Activated CD4-positive, alpha-beta T cell treated with anti-CD3 and anti-CD28 coated beads, Interleukin-2, Interleukin-6, amounts not matched to agents 100 ng/mL and 50 ng/mL, durations not matched to agents 16 hours and 8 hours (primary cell): ENCODE data around the gene SDF2L1.

Experiments
- DNase-seq: peaks from one replicate; pipeline ENCODE4 v3.0.0-alpha.2; 2020

Gene SDF2L1

GRCh38 chr22:21622011-21622918 lies 19.8 kb upstream of the SDF2L1 start:
- DNase-seq, result no peak

- DNase-seq, result no peak
Measured at GRCh38 chr22:21622919-21623647, 19.0 kb upstream of the SDF2L1 start.

- no peak for DNase-seq
Measured at GRCh38 chr22:21623648-21623970, 18.5 kb upstream of the SDF2L1 start.

GRCh38 chr22:21624120-21624879 lies 17.8 kb upstream of the SDF2L1 start:
- peak; percentile 51 for DNase-seq

- no peak for DNase-seq
Measured at GRCh38 chr22:21624880-21625791, 17.0 kb upstream of the SDF2L1 start.

- no peak for DNase-seq
Measured at GRCh38 chr22:21626073-21626734, 15.9 kb upstream of the SDF2L1 start.

GRCh38 chr22:21626735-21627469 lies 15.2 kb upstream of the SDF2L1 start:
- no peak for DNase-seq

GRCh38 chr22:21628386-21629254 lies 13.5 kb upstream of the SDF2L1 start:
- DNase-seq, result no peak

GRCh38 chr22:21629255-21630149 lies 12.6 kb upstream of the SDF2L1 start, which contains the start of gene YDJC:
Gene YDJC (minus strand): TSS chr22:21630022. CDS start chr22:21630014, 8 bp downstream.
- DNase-seq, result peak; percentile 98

- no peak for DNase-seq
Measured at GRCh38 chr22:21631025-21631424, 11.1 kb upstream of the SDF2L1 start.

GRCh38 chr22:21632237-21632895 lies 9.7 kb upstream of the SDF2L1 start, which contains the start of gene CCDC116:
Gene CCDC116 (plus strand): TSS chr22:21632760. CDS start chr22:21633182, 422 bp downstream.
- DNase-seq, result peak; percentile 80

- DNase-seq, result no peak
Measured at GRCh38 chr22:21632931-21633330, 9.2 kb upstream of the SDF2L1 start.

- no peak for DNase-seq
Measured at GRCh38 chr22:21633481-21633880, 8.6 kb upstream of the SDF2L1 start.

GRCh38 chr22:21634081-21634480 lies 8.0 kb upstream of the SDF2L1 start:
- DNase-seq, result no peak

GRCh38 chr22:21634844-21635243 lies 7.3 kb upstream of the SDF2L1 start:
- DNase-seq, result no peak

- no peak for DNase-seq
Measured at GRCh38 chr22:21635771-21636510, 6.2 kb upstream of the SDF2L1 start.

- no peak for DNase-seq
Measured at GRCh38 chr22:21636629-21637218, 5.4 kb upstream of the SDF2L1 start.
